GM12864 (cell line): ENCODE results near the gene KPTN.
"Not testable (repeated sequence)": the region's sequence is repeated elsewhere in the genome, so short reads cannot be mapped to it uniquely, and the experiment has no call there.

Experiments used
- DNase-seq: peaks from one replicate; pipeline ENCODE4 v3.0.0-alpha.2; 2011; ENCODE audit warnings: low read depth
- H3K4me3 ChIP-seq: 2 replicates; pipeline ENCODE4 v1.5.1; 2011; ENCODE audit warnings: mild to moderate bottlenecking, low read depth, low read length, control low read depth
- CTCF ChIP-seq: IDR thresholded peaks from 2 replicates; pipeline ENCODE4 v1.5.1; 2011; ENCODE audit warnings: low read depth, mild to moderate bottlenecking, moderate library complexity, low read length, control low read depth, inconsistent platforms; ENCODE audit errors: missing control alignments

Gene KPTN

GRCh38 chr19:47490847-47491246 lies 6.8 kb upstream of the KPTN start:
- H3K4me3 ChIP-seq, result no peak overlapping the region
- no peak for TF ChIP-seq CTCF
- DNase-seq, result no peak

GRCh38 chr19:47490031-47490430 lies 6.0 kb upstream of the KPTN start:
- DNase-seq, result no peak
- no peak overlapping the region for H3K4me3 ChIP-seq
- no peak for TF ChIP-seq CTCF

GRCh38 chr19:47489072-47489914 lies 5.3 kb upstream of the KPTN start:
- DNase-seq, result no peak
- no peak overlapping the region for H3K4me3 ChIP-seq

GRCh38 chr19:47487551-47488515 lies 3.8 kb upstream of the KPTN start:
- DNase-seq, result no peak
- no peak overlapping the region for H3K4me3 ChIP-seq
- no peak for TF ChIP-seq CTCF

More at GRCh38 chr19:47489072-47489914, 5.3 kb upstream of the KPTN start:
- no peak for TF ChIP-seq CTCF

DNA sequence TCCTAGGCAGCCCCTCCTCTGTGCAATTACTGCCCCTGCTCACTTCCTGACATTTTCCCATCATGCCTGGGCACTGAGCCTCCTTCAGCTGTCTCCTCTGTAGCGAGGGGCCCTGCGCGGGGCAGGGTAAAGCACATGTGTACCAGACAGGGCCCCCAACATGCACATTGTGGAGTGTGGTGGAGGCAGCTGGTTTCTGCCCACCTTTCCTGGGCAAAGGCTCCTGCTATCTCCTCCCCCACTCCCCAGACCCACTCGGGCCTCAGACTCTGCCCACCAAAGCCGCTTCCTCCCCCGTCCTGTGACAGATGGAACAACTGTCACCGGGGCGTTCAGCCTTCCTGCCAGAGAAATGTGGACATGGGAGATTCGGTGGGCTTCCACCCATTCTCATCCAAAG lies 2.9 kb upstream of the KPTN start:
- TF ChIP-seq CTCF, result no peak
- H3K4me3 ChIP-seq, result no peak overlapping the region
- DNase-seq, result no peak

- DNase-seq, H3K4me3 ChIP-seq: not testable (repeated sequence)
Measured at GRCh38 chr19:47486220-47486619, 2.2 kb upstream of the KPTN start.

DNA sequence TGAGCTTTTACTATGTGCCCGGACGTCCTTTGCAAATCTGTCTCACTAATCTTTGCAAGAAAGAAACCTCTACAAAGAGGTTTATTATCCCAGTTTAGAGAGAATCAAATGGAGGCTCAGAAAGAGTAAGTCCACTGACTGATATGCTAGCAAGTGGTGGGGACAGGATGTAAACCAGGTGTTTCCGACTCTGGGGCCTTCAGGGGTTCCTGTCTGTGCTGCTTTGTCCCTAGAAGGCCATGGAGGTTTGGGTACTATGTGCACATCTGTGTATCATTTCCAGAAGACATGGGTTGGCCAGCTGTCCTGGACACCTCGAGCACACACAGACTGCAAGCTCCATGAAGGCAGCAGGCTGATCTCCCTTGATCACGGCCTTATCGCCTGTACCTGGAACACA lies 1.2 kb upstream of the KPTN start:
- TF ChIP-seq CTCF, result no peak
- H3K4me3 ChIP-seq, result peak overlapping the region; percentile 70
- DNase-seq, result no peak
